HepG2 (cell line): Measurements from ENCODE around the gene STAM. TPM values are rescaled to one million over a fixed set of nuclear protein-coding genes. Genes with fewer than 3 reads are reported as not detected.

Source experiments
- AKAP8 ChIP-seq: sonication (generic); formaldehyde crosslinking; IDR thresholded peaks from 2 replicates; pipeline ENCODE4 v1.5.1; 2020; ENCODE audit warnings: mild to moderate bottlenecking, missing genetic modification reagents
- ATF7-NPFF ChIP-seq: sonication (generic); formaldehyde crosslinking; IDR thresholded peaks from 2 replicates; pipeline ENCODE4 v1.8.1; 2023; ENCODE audit warnings: mild to moderate bottlenecking, low read depth, missing genetic modification reagents, moderate library complexity
- ELK4 ChIP-seq: sonication (generic); formaldehyde crosslinking; IDR thresholded peaks from 2 replicates; pipeline ENCODE4 v1.9.0; 2021; ENCODE audit warnings: missing genetic modification reagents, borderline replicate concordance
- ESRRA ChIP-seq: sonication (generic); formaldehyde crosslinking; IDR thresholded peaks from 2 replicates; pipeline ENCODE4 v1.5.1; 2020; ENCODE audit warnings: mild to moderate bottlenecking, low read depth, missing genetic modification reagents
- FOSL2 ChIP-seq: sonication (generic); formaldehyde crosslinking; IDR thresholded peaks from 2 replicates; pipeline ENCODE4 v1.4.0; 2020; ENCODE audit warnings: missing genetic modification reagents
- FOXO1 ChIP-seq: sonication (generic); formaldehyde crosslinking; IDR thresholded peaks from 2 replicates; pipeline ENCODE4 v1.4.0; 2020; ENCODE audit warnings: missing genetic modification reagents
- HMG20B ChIP-seq: conservative IDR thresholded peaks from 2 replicates; pipeline ENCODE4 v1.6.1; 2016; ENCODE audit warnings: missing genetic modification reagents, missing compliant biosample characterization
- HNRNPUL1 ChIP-seq: fragments of 200-400 bp; formaldehyde crosslinking; IDR thresholded peaks from 2 replicates; pipeline ENCODE4 v1.6.1; 2017; ENCODE audit warnings: low read depth, mild to moderate bottlenecking, low read length, moderate library complexity
- HOXA9 ChIP-seq: sonication (generic); formaldehyde crosslinking; IDR thresholded peaks from 2 replicates; pipeline ENCODE4 v1.8.1; 2022; ENCODE audit warnings: missing genetic modification reagents, mild to moderate bottlenecking, moderate library complexity, borderline replicate concordance
- KLF9 ChIP-seq: IDR thresholded peaks from 2 replicates; pipeline ENCODE4 v1.6.1; 2016; ENCODE audit warnings: low read depth
- NBN ChIP-seq: fragments of 450-650 bp; conservative IDR thresholded peaks from 2 replicates; pipeline ENCODE4 v1.6.1; 2017
- NFE2 ChIP-seq: sonication (generic); formaldehyde crosslinking; IDR thresholded peaks from 2 replicates; pipeline ENCODE4 v1.4.0; 2020; ENCODE audit warnings: missing genetic modification reagents
- NR2F6 ChIP-seq, 2 experiments: IDR thresholded peaks; 2 replicates each; pipeline ENCODE4 v1.6.1; 2016; ENCODE audit warnings: antibody characterized with exemption in 1 of 2, mild to moderate bottlenecking in 1 of 2
- PHF5A ChIP-seq: IDR thresholded peaks from one replicate; pipeline ENCODE4 v1.6.1; 2018; ENCODE audit warnings: low read depth, missing genetic modification reagents; ENCODE audit not compliant: unreplicated experiment
- RBM39 ChIP-seq: fragments of 200-400 bp; formaldehyde crosslinking; IDR thresholded peaks from one replicate; pipeline ENCODE4 v1.6.1; 2018; ENCODE audit warnings: antibody characterized with exemption, mild to moderate bottlenecking, low read depth, low read length; ENCODE audit not compliant: poor library complexity, severe bottlenecking
- SCMH1 ChIP-seq: sonication (generic); formaldehyde crosslinking; IDR thresholded peaks from 2 replicates; pipeline ENCODE4 v1.9.0; 2021; ENCODE audit warnings: missing genetic modification reagents, mild to moderate bottlenecking, borderline replicate concordance
- SP140L ChIP-seq: sonication (generic); formaldehyde crosslinking; IDR thresholded peaks from 2 replicates; pipeline ENCODE4 v1.4.0; 2020; ENCODE audit warnings: missing genetic modification reagents, borderline replicate concordance
- STAT6 ChIP-seq: sonication (generic); formaldehyde crosslinking; IDR thresholded peaks from 2 replicates; pipeline ENCODE4 v1.4.0; 2020; ENCODE audit warnings: missing genetic modification reagents, mild to moderate bottlenecking, borderline replicate concordance
- TCF12 ChIP-seq, 2 experiments: fragments of 450-650 bp in 1 of 2; sonication (generic) in 1 of 2; formaldehyde crosslinking in 1 of 2; IDR thresholded peaks; 2 replicates each; pipeline versions ENCODE4 v1.6.1 to v1.8.0; 2017 to 2022; ENCODE audit warnings: antibody characterized with exemption in 1 of 2, mild to moderate bottlenecking in 1 of 2, missing genetic modification reagents in 1 of 2, moderate library complexity in 1 of 2
- THYN1 ChIP-seq: sonication (generic); formaldehyde crosslinking; IDR thresholded peaks from 2 replicates; pipeline ENCODE4 v1.8.1; 2023; ENCODE audit warnings: low read depth, mild to moderate bottlenecking, moderate library complexity, missing genetic modification reagents, borderline replicate concordance
- XRCC5 ChIP-seq: fragments of 200-400 bp; formaldehyde crosslinking; optimal IDR thresholded peaks from 2 replicates; pipeline ENCODE3; 2017; ENCODE audit warnings: mild to moderate bottlenecking, low read length
- ZBTB21 ChIP-seq: sonication (generic); formaldehyde crosslinking; IDR thresholded peaks from 2 replicates; pipeline ENCODE4 v1.4.0; 2020; ENCODE audit warnings: missing genetic modification reagents
- ZNF30 ChIP-seq: sonication (generic); formaldehyde crosslinking; IDR thresholded peaks from 2 replicates; pipeline ENCODE4 v1.5.0; 2020; ENCODE audit warnings: mild to moderate bottlenecking, missing genetic modification reagents
- polyA plus RNA-seq, 8 experiments: library from polyadenylated mRNA; depleted of rRNA in 3 of 8; stranded (reverse) in 7 of 8; unstranded in 1 of 8; fragments of >200 nt; fragmentation: Illumina TruSeq in 4 of 8; extraction: Trizol in 4 of 8; gene quantifications; 2 replicates each; pipeline versions ENCODE4 v1.2.1 to v1.2.3, GENCODE V29; 2011 to 2016; ENCODE audit warnings: low read depth in 4 of 8, missing spikeins in 1 of 8, mixed read lengths in 1 of 8; ENCODE audit not compliant: insufficient read depth in 1 of 8
- total RNA-seq, 5 experiments: library from RNA; depleted of rRNA; stranded (reverse); fragments of >200 nt; fragmentation: Illumina TruSeq; extraction: Trizol; gene quantifications; 2 replicates each; pipeline ENCODE4 v1.2.3, GENCODE V29; 2016; ENCODE audit warnings: low read depth in 1 of 5
- TF ChIP-seq, protein P1 (sequence below): sonication (generic); formaldehyde crosslinking; conservative IDR thresholded peaks from 2 replicates; pipeline ENCODE4 v1.4.0; 2020; ENCODE audit warnings: mild to moderate bottlenecking, missing genetic modification reagents, moderate library complexity

Gene STAM
- total and polyA plus RNA-seq, 2 of the 13 experiments (the other 11 are each of a cell fraction or from before 2014, with no cell fraction given) = 19.5 to 25.1 TPM

DNA sequence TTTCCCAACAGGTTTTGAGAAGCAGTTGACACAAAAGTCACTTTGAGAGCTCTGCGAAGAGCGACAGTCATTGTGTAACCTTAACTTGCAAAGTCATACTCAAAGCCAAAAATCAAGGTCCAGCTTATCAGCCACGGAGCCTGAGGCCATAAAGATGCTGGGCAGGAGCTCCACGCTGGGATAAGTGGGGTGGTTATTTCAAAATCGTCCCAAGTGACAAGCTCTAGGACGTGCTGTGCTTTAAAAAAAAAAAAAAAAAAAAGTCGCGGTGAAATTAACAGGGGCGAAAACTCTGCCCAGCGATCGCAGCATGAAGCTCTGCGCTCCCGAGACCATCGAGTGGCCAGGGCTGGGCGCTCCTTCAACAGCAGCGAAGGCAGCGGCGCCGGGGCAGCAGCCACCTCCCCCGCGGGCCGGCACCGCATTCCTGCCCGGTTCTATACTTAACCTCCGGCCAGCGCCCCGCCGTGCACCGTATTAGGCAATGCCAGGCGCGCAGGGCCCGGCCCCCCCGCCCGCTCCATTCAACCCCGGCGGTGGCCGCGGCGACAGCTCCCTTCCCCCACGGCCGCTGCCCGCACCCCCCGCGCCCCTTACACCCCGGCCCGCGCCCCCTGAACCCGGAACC lies 27.4 kb upstream of the STAM start (continued):
- TF ChIP-seq ESRRA (CRISPR knock-in tag) = no peak
- no peak for TF ChIP-seq HMG20B
- TF ChIP-seq FOXO1 (CRISPR knock-in tag) = no peak
- no peak for TF ChIP-seq NBN
- no peak for TF ChIP-seq ATF7-NPFF (CRISPR knock-in tag)
- no peak for TF ChIP-seq KLF9 (CRISPR knock-in tag)
- TF ChIP-seq HNRNPUL1 = no peak
- no peak for TF ChIP-seq FOSL2 (CRISPR knock-in tag)
- TF ChIP-seq XRCC5 = peak; percentile 72
- no peak for TF ChIP-seq SP140L (CRISPR knock-in tag)
- peak; percentile 67 for TF ChIP-seq NFE2
- TF ChIP-seq NR2F6 (IDR thresholded peaks at IDR 0.05) = no peak
- TF ChIP-seq NR2F6 (CRISPR knock-in tag; IDR thresholded peaks at IDR 0.05) = peak; percentile 21; the same call in 1 of the 2 replicates
- no peak for TF ChIP-seq STAT6 (CRISPR knock-in tag)
- no peak for TF ChIP-seq RBM39
- TF ChIP-seq, protein P1, sequence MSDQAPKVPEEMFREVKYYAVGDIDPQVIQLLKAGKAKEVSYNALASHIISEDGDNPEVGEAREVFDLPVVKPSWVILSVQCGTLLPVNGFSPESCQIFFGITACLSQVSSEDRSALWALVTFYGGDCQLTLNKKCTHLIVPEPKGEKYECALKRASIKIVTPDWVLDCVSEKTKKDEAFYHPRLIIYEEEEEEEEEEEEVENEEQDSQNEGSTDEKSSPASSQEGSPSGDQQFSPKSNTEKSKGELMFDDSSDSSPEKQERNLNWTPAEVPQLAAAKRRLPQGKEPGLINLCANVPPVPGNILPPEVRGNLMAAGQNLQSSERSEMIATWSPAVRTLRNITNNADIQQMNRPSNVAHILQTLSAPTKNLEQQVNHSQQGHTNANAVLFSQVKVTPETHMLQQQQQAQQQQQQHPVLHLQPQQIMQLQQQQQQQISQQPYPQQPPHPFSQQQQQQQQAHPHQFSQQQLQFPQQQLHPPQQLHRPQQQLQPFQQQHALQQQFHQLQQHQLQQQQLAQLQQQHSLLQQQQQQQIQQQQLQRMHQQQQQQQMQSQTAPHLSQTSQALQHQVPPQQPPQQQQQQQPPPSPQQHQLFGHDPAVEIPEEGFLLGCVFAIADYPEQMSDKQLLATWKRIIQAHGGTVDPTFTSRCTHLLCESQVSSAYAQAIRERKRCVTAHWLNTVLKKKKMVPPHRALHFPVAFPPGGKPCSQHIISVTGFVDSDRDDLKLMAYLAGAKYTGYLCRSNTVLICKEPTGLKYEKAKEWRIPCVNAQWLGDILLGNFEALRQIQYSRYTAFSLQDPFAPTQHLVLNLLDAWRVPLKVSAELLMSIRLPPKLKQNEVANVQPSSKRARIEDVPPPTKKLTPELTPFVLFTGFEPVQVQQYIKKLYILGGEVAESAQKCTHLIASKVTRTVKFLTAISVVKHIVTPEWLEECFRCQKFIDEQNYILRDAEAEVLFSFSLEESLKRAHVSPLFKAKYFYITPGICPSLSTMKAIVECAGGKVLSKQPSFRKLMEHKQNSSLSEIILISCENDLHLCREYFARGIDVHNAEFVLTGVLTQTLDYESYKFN (CRISPR knock-in tag) = no peak
- TF ChIP-seq ZBTB21 (CRISPR knock-in tag) = no peak
- TF ChIP-seq ELK4 (CRISPR knock-in tag) = no peak
- TF ChIP-seq HOXA9 (CRISPR knock-in tag) = peak; percentile 24; the same call in 1 of the 2 replicates
- no peak for TF ChIP-seq THYN1
- no peak for TF ChIP-seq AKAP8
- TF ChIP-seq SCMH1 (CRISPR knock-in tag) = no peak
- peak; percentile 0 for TF ChIP-seq PHF5A
- no peak for TF ChIP-seq TCF12 (IDR thresholded peaks at IDR 0.05)
- no peak for TF ChIP-seq TCF12 (CRISPR knock-in tag; IDR thresholded peaks at IDR 0.05)
- no peak for TF ChIP-seq ZNF30 (CRISPR knock-in tag)
